HG02798 (cell line): ENCODE results near the gene DBNDD1.
"Not testable (repeated sequence)": the region's sequence is repeated elsewhere in the genome, so short reads cannot be mapped to it uniquely, and the experiment has no call there.

Source experiments
- ATAC-seq: cut with Tn5 transposase; IDR thresholded peaks from one replicate; pipeline ENCODE4 v1.9.1; 2021; ENCODE audit warnings: mild to moderate bottlenecking; ENCODE audit not compliant: unreplicated experiment, poor library complexity

DBNDD1 gene

GRCh38 chr16:90018652-90019542, at the start of gene DBNDD1:
DBNDD1 (minus strand) TSS chr16:90019456; CDS start chr16:90019341, 115 bp downstream.
- ATAC-seq = no peak

GRCh38 chr16:90061437-90061836, 42.2 kb upstream of the DBNDD1 start:
- ATAC-seq = no peak

- ATAC-seq = no peak
These were observed 38.5 kb upstream of the DBNDD1 start for GRCh38 chr16:90057738-90058173.

GRCh38 chr16:90056521-90056920, 37.3 kb upstream of the DBNDD1 start:
- ATAC-seq = not testable (repeated sequence)

GRCh38 chr16:90055371-90055770, 36.1 kb upstream of the DBNDD1 start:
- no peak for ATAC-seq

GRCh38 chr16:90054554-90054953, 35.3 kb upstream of the DBNDD1 start:
- no peak for ATAC-seq

- ATAC-seq = no peak
These were observed 34.7 kb upstream of the DBNDD1 start for GRCh38 chr16:90053902-90054500.

- no peak for ATAC-seq
These were observed 31.7 kb upstream of the DBNDD1 start for GRCh38 chr16:90050969-90051368.

GRCh38 chr16:90048737-90049330, 29.6 kb upstream of the DBNDD1 start:
- no peak for ATAC-seq

GRCh38 chr16:90048347-90048722, 29.1 kb upstream of the DBNDD1 start:
- ATAC-seq = no peak

GRCh38 chr16:90047714-90048346, 28.6 kb upstream of the DBNDD1 start:
- ATAC-seq = no peak

GRCh38 chr16:90046971-90047713, 27.9 kb upstream of the DBNDD1 start:
- no peak for ATAC-seq

- no peak for ATAC-seq
These were observed 27.1 kb upstream of the DBNDD1 start for GRCh38 chr16:90046122-90046970.

GRCh38 chr16:90044111-90044551, 24.9 kb upstream of the DBNDD1 start:
- no peak for ATAC-seq

- no peak for ATAC-seq
These were observed 24.3 kb upstream of the DBNDD1 start for GRCh38 chr16:90043526-90043925.

GRCh38 chr16:90042946-90043514, 23.8 kb upstream of the DBNDD1 start:
- ATAC-seq = no peak

GRCh38 chr16:90041896-90042473, 22.7 kb upstream of the DBNDD1 start:
- no peak for ATAC-seq
